Endothelial cell of umbilical vein (primary cell): ENCODE measurements around the gene KANSL1. TPM values are rescaled to one million over a fixed set of nuclear protein-coding genes. Genes with fewer than 3 reads are reported as not detected.

Experiments used
- BruUV-seq: library from RNA; stranded (reverse); fragments of 400-500 nt; replicated peaks from 2 replicates; lab custom pipeline; 2021; lab: Mats Ljungman, UMichigan
- CTCF ChIA-PET: fragments of 300-600, 350-600 bp; sonication (Branson Sonifier 250); formaldehyde crosslinking; loops from one replicate; lab custom pipeline; 2021; ENCODE audit warnings: antibody characterized with exemption, inconsistent platforms; lab: Charles Lee
- POLR2A ChIA-PET: fragments of 300-600, 350-600 bp; sonication (Branson Sonifier 250); formaldehyde crosslinking; loops from one replicate; lab custom pipeline; 2021; ENCODE audit warnings: antibody characterized with exemption, inconsistent platforms; lab: Charles Lee
- DNase-seq: peaks from one replicate; pipeline ENCODE4 v3.0.0-alpha.2; 2011; ENCODE audit warnings: low read depth, low spot score
- FAIRE-seq: peaks from 2 replicates; lab custom pipeline; 2011; peaks lifted over from hg19 to GRCh38; lab: Jason Lieb, UNC
- H2AFZ ChIP-seq: 2 replicates; pipeline ENCODE4 v1.6.0; 2012; ENCODE audit warnings: low read depth, low read length, control low read depth, inconsistent platforms
- H3K27ac ChIP-seq: 2 replicates; pipeline ENCODE4 v1.5.1; 2011; ENCODE audit warnings: low read depth, mild to moderate bottlenecking, control low read depth, low read length, moderate library complexity; ENCODE audit not compliant: insufficient read depth
- H3K27me3 ChIP-seq, 2 experiments: 2 replicates each; pipeline versions ENCODE4 v1.6.0 to v1.6.1; 2011; ENCODE audit warnings: low read length in 2 of 2, mixed read lengths in 1 of 2; ENCODE audit not compliant: control insufficient read depth in 2 of 2, insufficient read depth in 2 of 2
- H3K36me3 ChIP-seq, 2 experiments: 2 replicates in 1 of 2; 3 replicates in 1 of 2; pipeline ENCODE4 v1.5.1; 2011; ENCODE audit warnings: low read length in 2 of 2, mild to moderate bottlenecking in 1 of 2, moderate library complexity in 1 of 2; ENCODE audit not compliant: control insufficient read depth in 2 of 2, insufficient read depth in 2 of 2; ENCODE audit errors: extremely low read depth in 1 of 2
- H3K4me1 ChIP-seq: 3 replicates; pipeline ENCODE4 v1.5.1; 2011; ENCODE audit warnings: mild to moderate bottlenecking, low read length; ENCODE audit not compliant: control insufficient read depth, insufficient read depth; ENCODE audit errors: extremely low read depth
- H3K4me2 ChIP-seq: 2 replicates; pipeline ENCODE4 v1.6.1; 2011; ENCODE audit warnings: low read length, control low read depth, mixed read lengths; ENCODE audit not compliant: insufficient read depth
- H3K4me3 ChIP-seq, 3 experiments: fragments of 200-600 bp in 1 of 3; sonication (generic), shearing (Covaris generic) in 1 of 3; replicated peaks in 1 of 3; 2 replicates each; pipeline ENCODE4 v1.5.1; 2011 to 2016; ENCODE audit warnings: control low read depth in 3 of 3, low read length in 3 of 3, mild to moderate bottlenecking in 2 of 3, inconsistent platforms in 1 of 3, low read depth in 1 of 3, moderate library complexity in 1 of 3; ENCODE audit not compliant: insufficient read depth in 1 of 3
- H3K79me2 ChIP-seq: 2 replicates; pipeline ENCODE4 v1.6.0; 2012; ENCODE audit warnings: low read length, inconsistent platforms; ENCODE audit not compliant: control insufficient read depth, insufficient read depth
- H3K9ac ChIP-seq: replicated peaks from 2 replicates; pipeline ENCODE3; 2011; ENCODE audit warnings: low read length, control low read depth; ENCODE audit not compliant: insufficient read depth; ENCODE audit errors: extremely low read depth
- H3K9me1 ChIP-seq: replicated peaks from 3 replicates; pipeline ENCODE4 v1.6.0; 2011; ENCODE audit warnings: mild to moderate bottlenecking, low read length; ENCODE audit not compliant: control insufficient read depth, insufficient read depth; ENCODE audit errors: extremely low read depth
- H3K9me3 ChIP-seq: replicated peaks from 2 replicates; pipeline ENCODE4 v1.5.1; 2012; ENCODE audit warnings: low read length, inconsistent platforms; ENCODE audit not compliant: control insufficient read depth, insufficient read depth
- H4K20me1 ChIP-seq: replicated peaks from 2 replicates; pipeline ENCODE3; 2011; ENCODE audit warnings: mild to moderate bottlenecking, low read length; ENCODE audit not compliant: control insufficient read depth, insufficient read depth; ENCODE audit errors: extremely low read depth
- EZH2 ChIP-seq: IDR thresholded peaks from 2 replicates; pipeline ENCODE4 v1.6.1; 2012; ENCODE audit warnings: borderline replicate concordance, low read depth, mild to moderate bottlenecking, moderate library complexity, low read length, inconsistent platforms; ENCODE audit not compliant: severe bottlenecking
- FOS ChIP-seq: IDR thresholded peaks from 2 replicates; pipeline ENCODE4 v1.6.1; 2011; ENCODE audit warnings: mild to moderate bottlenecking, low read length, moderate library complexity, borderline replicate concordance; ENCODE audit not compliant: insufficient read depth
- GATA2 ChIP-seq: IDR thresholded peaks from 2 replicates; pipeline ENCODE4 v1.7.0; 2011; ENCODE audit warnings: low read depth, mild to moderate bottlenecking, moderate library complexity, mixed read lengths, low read length; ENCODE audit not compliant: insufficient read length, insufficient read depth
- JUN ChIP-seq: IDR thresholded peaks from 2 replicates; pipeline ENCODE4 v1.6.1; 2011; ENCODE audit warnings: borderline replicate concordance, low read depth; ENCODE audit not compliant: insufficient read length, insufficient read depth
- MYC ChIP-seq: IDR thresholded peaks from one replicate; pipeline ENCODE4 v1.6.1; 2011; ENCODE audit warnings: mild to moderate bottlenecking, low read depth, low read length
- POLR2A ChIP-seq: IDR thresholded peaks from 2 replicates; pipeline ENCODE4 v1.6.1; 2012; ENCODE audit warnings: low read depth, mild to moderate bottlenecking, control low read depth, low read length
- POLR2AphosphoS5 ChIP-seq: IDR thresholded peaks from 2 replicates; pipeline ENCODE4 v1.6.1; 2012; ENCODE audit warnings: low read depth, mild to moderate bottlenecking, control low read depth, low read length, moderate library complexity; ENCODE audit not compliant: insufficient read depth
- dilution Hi-C: fragments of 300-500 bp; cut with MboI; formaldehyde crosslinking; loops from one replicate; pipeline ENCODE4 v1.15.0; 2019; ENCODE audit warnings: low sequenced_read_pairs; ENCODE audit not compliant: extremely low pct_ligation_motif_present
- intact Hi-C: fragments of 100-400 bp; cut with micrococcal nuclease; formaldehyde crosslinking; loops from one replicate; pipeline ENCODE4 v1.10.0; 2022
- polyA plus RNA-seq, 4 experiments: library from polyadenylated mRNA; depleted of rRNA in 3 of 4; stranded (reverse) in 3 of 4; unstranded in 1 of 4; fragments of >200 nt; gene quantifications; 2 replicates each; pipeline versions ENCODE4 v1.2.1 to v1.2.3, GENCODE V29; 2011 to 2012; ENCODE audit warnings: missing spikeins in 1 of 4
- total RNA-seq: library from RNA; stranded (reverse); gene quantifications from 2 replicates; pipeline ENCODE4 v1.2.3, GENCODE V29; 2021
- TF ChIP-seq, protein P1 (sequence below): IDR thresholded peaks from 2 replicates; pipeline ENCODE4 v1.6.1; 2011; ENCODE audit not compliant: insufficient read depth, insufficient read length
- TF ChIP-seq, protein P2 (sequence below), 2 donors: IDR thresholded peaks; 1 replicate in 1 of 2; 2 replicates in 1 of 2; pipeline ENCODE4 v1.5.1; 2011; ENCODE audit warnings: low read length in 2 of 2, mild to moderate bottlenecking in 2 of 2, moderate library complexity in 2 of 2, control low read depth in 1 of 2, inconsistent platforms in 1 of 2, low read depth in 1 of 2; ENCODE audit not compliant: insufficient read depth in 1 of 2; ENCODE audit errors: extremely low read depth in 1 of 2

Gene KANSL1
- total and polyA plus RNA-seq, 2 donors (not counting 3 experiments of a cell fraction or from before 2014, with no cell fraction given), result 29.1 to 74.0 TPM

DNA sequence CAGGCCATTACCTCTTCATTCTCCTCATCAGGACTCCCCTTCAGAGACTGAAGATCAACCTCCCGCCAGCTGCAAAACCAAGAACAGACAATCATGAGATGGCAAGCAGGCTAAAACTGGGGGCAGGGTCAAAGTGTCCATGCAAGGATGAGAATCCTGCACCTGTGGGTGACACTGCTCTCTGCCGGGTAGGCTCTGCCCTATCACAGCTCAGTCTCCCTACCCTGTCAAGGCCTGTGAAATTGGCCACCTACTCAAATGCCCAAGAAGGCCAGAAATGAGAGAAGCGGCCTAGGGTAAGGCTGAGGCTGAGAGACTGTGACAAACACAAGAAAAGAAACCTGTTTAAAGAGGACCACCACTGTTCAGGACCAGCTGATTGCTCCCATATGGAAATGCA is 159.8 kb downstream of the KANSL1 start:
- dilution Hi-C loops, result no loop called here
- no peak for FAIRE-seq
- Histone ChIP-seq H3K27ac (no peak overlapping the region), H3K27me3 (no peaks in the 10 kb centered on the region), H3K9ac (no peak overlapping the region), H3K9me3 (no peaks in the 10 kb centered on the region), H3K9me1 (no peaks in the 10 kb centered on the region), H3K4me1 (no peaks in the 10 kb centered on the region), H2AFZ (no peak overlapping the region), H4K20me1 (no peaks in the 10 kb centered on the region), H3K36me3 (peaks cover 33 to 45% of the 10 kb centered on the region in 2 experiments), H3K4me3 (no peak overlapping the region), H3K79me2 (no peaks in the 10 kb centered on the region), H3K4me2 (no peak overlapping the region)
- POLR2A ChIA-PET, result no interaction called here
- TF ChIP-seq, protein P1, sequence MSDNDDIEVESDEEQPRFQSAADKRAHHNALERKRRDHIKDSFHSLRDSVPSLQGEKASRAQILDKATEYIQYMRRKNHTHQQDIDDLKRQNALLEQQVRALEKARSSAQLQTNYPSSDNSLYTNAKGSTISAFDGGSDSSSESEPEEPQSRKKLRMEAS, result no peak
- no peak for TF ChIP-seq MYC
- no peak for TF ChIP-seq POLR2AphosphoS5
- TF ChIP-seq POLR2A, result no peak
- TF ChIP-seq GATA2, result no peak
- TF ChIP-seq, protein P2, sequence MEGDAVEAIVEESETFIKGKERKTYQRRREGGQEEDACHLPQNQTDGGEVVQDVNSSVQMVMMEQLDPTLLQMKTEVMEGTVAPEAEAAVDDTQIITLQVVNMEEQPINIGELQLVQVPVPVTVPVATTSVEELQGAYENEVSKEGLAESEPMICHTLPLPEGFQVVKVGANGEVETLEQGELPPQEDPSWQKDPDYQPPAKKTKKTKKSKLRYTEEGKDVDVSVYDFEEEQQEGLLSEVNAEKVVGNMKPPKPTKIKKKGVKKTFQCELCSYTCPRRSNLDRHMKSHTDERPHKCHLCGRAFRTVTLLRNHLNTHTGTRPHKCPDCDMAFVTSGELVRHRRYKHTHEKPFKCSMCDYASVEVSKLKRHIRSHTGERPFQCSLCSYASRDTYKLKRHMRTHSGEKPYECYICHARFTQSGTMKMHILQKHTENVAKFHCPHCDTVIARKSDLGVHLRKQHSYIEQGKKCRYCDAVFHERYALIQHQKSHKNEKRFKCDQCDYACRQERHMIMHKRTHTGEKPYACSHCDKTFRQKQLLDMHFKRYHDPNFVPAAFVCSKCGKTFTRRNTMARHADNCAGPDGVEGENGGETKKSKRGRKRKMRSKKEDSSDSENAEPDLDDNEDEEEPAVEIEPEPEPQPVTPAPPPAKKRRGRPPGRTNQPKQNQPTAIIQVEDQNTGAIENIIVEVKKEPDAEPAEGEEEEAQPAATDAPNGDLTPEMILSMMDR (IDR thresholded peaks at IDR 0.05; ENCODE audit: extremely low read depth in 1 of 2, insufficient read depth in 1 of 2, low read depth in 1 of 2, low read length in 2 of 2), result no peak
- no peak for TF ChIP-seq JUN
- no peak for TF ChIP-seq EZH2
- TF ChIP-seq FOS, result no peak
- CTCF ChIA-PET, result interaction anchor here (1.0 to 2.6 kb wide), 4 partner anchors 11 to 180 kb away, joined by 4 to 19 read pairs (median 7); partner anchors contain the start of gene KANSL1
- intact Hi-C loops, result no loop called here
- DNase-seq, result no peak
- BruUV-seq, result no TSS peak
